PC-9 (cell line): ENCODE results near the gene MAPKBP1.

Experiments
- CTCF ChIP-seq: fragments of 200-600 bp; sonication (generic); conservative IDR thresholded peaks from 2 replicates; pipeline ENCODE4 v1.6.1; 2017; ENCODE audit warnings: mixed run types, antibody characterized with exemption, mild to moderate bottlenecking, moderate library complexity
- EZH2 ChIP-seq: fragments of 200-600 bp; sonication (generic); IDR thresholded peaks from 2 replicates; pipeline ENCODE4 v1.8.0; 2017; ENCODE audit warnings: antibody characterized with exemption, low read depth

- TF ChIP-seq CTCF: no peak
- TF ChIP-seq EZH2: no peak
These were observed 82.4 kb downstream of the MAPKBP1 start for GRCh38 chr15:41856716-41857115.
